Measurements from ENCODE around the gene APOA1.

DNA sequence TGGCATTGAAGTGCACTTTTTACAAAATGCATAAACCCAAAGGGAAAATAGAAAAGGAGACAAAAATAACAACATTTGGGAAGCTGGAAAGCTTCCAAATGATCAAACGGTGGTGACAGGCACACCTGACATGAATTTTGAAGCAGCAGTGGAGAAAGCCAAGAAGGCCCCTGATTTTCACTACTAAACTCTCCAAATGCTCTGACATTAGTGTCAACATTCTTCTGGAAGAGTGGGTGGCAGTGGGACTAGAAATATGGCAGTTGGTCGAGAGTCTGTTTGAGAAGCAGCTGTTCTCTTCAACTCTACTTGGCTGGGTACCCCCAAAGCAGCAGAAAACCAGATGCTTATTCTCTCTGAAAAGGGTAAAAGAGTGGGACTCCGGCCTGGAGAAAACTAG lies 33.4 kb downstream of the APOA1 start:
- TF ChIP-seq, protein P1, sequence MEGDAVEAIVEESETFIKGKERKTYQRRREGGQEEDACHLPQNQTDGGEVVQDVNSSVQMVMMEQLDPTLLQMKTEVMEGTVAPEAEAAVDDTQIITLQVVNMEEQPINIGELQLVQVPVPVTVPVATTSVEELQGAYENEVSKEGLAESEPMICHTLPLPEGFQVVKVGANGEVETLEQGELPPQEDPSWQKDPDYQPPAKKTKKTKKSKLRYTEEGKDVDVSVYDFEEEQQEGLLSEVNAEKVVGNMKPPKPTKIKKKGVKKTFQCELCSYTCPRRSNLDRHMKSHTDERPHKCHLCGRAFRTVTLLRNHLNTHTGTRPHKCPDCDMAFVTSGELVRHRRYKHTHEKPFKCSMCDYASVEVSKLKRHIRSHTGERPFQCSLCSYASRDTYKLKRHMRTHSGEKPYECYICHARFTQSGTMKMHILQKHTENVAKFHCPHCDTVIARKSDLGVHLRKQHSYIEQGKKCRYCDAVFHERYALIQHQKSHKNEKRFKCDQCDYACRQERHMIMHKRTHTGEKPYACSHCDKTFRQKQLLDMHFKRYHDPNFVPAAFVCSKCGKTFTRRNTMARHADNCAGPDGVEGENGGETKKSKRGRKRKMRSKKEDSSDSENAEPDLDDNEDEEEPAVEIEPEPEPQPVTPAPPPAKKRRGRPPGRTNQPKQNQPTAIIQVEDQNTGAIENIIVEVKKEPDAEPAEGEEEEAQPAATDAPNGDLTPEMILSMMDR (IDR thresholded peaks at IDR 0.05; ENCODE audit: insufficient read depth, low read length): no peak
- no peak for TF ChIP-seq POLR2AphosphoS5 (IDR thresholded peaks at IDR 0.05; ENCODE audit: low read depth)

All from HL-60 (cell line).